Loucy (cell line): ENCODE results near the gene G0S2.

Experiments used
- H2AFZ ChIP-seq: fragments of 200-600 bp; sonication (generic); 2 replicates; pipeline ENCODE4 v1.6.0; 2016; ENCODE audit warnings: antibody characterized with exemption, mild to moderate bottlenecking, low read length, moderate library complexity
- H3F3A ChIP-seq: fragments of 200-600 bp; 2 replicates; pipeline ENCODE4 v1.6.0; 2016; ENCODE audit warnings: antibody characterized with exemption, low read depth, mild to moderate bottlenecking
- H3K27me3 ChIP-seq: fragments of 200-600 bp; sonication (generic); 2 replicates; pipeline ENCODE4 v1.6.1; 2014; ENCODE audit warnings: low read length, mild to moderate bottlenecking; ENCODE audit not compliant: insufficient read depth, poor library complexity, severe bottlenecking
- H3K36me3 ChIP-seq: fragments of 200-600 bp; sonication (generic); 2 replicates; pipeline ENCODE4 v1.6.1; 2016; ENCODE audit warnings: low read length; ENCODE audit not compliant: insufficient read depth
- H3K4me1 ChIP-seq: fragments of 200-600 bp; sonication (generic); 2 replicates; pipeline ENCODE4 v1.5.1; 2014; ENCODE audit warnings: low read length, mild to moderate bottlenecking; ENCODE audit not compliant: insufficient read depth, poor library complexity, severe bottlenecking
- H3K4me2 ChIP-seq: fragments of 200-600 bp; sonication (generic); 2 replicates; pipeline ENCODE4 v1.6.0; 2014; ENCODE audit warnings: antibody characterized with exemption, low read length, low read depth, mild to moderate bottlenecking; ENCODE audit not compliant: poor library complexity, severe bottlenecking
- H3K4me3 ChIP-seq: fragments of 200-600 bp; sonication (generic); 2 replicates; pipeline ENCODE4 v1.5.1; 2014; ENCODE audit warnings: low read length, mild to moderate bottlenecking, mixed read lengths; ENCODE audit not compliant: poor library complexity, severe bottlenecking
- H3K79me2 ChIP-seq: fragments of 200-600 bp; sonication (generic); 2 replicates; pipeline ENCODE4 v1.6.1; 2014; ENCODE audit warnings: low read length; ENCODE audit not compliant: insufficient read depth
- H3K9ac ChIP-seq: fragments of 200-600 bp; sonication (generic); 2 replicates; pipeline ENCODE4 v1.6.0; 2014; ENCODE audit warnings: mild to moderate bottlenecking, low read depth, low read length, moderate library complexity; ENCODE audit not compliant: poor library complexity, severe bottlenecking
- H3K9me2 ChIP-seq: fragments of 200-600 bp; sonication (generic); replicated peaks from 2 replicates; pipeline ENCODE4 v1.6.1; 2016; ENCODE audit warnings: low read depth, low read length, mixed read lengths
- H3K9me3 ChIP-seq: fragments of 200-600 bp; sonication (generic); 2 replicates; pipeline ENCODE4 v1.6.1; 2014; ENCODE audit warnings: mild to moderate bottlenecking, antibody characterized with exemption, low read length, low read depth; ENCODE audit not compliant: insufficient read depth
- H4K20me1 ChIP-seq: fragments of 200-600 bp; sonication (generic); 2 replicates; pipeline ENCODE4 v1.6.0; 2014; ENCODE audit warnings: antibody characterized with exemption, low read length, mild to moderate bottlenecking; ENCODE audit not compliant: insufficient read depth, poor library complexity, severe bottlenecking
- EZH2phosphoT487 ChIP-seq: fragments of 200-600 bp; IDR thresholded peaks from 2 replicates; pipeline ENCODE4 v1.6.1; 2018; ENCODE audit warnings: antibody characterized with exemption, mild to moderate bottlenecking, moderate library complexity, borderline replicate concordance
- TF ChIP-seq, protein P1 (sequence below): fragments of 200-600 bp; sonication (generic); conservative IDR thresholded peaks from 2 replicates; pipeline ENCODE4 v1.5.1; 2014; ENCODE audit warnings: mild to moderate bottlenecking, antibody characterized with exemption, low read length

The G0S2 gene

DNA sequence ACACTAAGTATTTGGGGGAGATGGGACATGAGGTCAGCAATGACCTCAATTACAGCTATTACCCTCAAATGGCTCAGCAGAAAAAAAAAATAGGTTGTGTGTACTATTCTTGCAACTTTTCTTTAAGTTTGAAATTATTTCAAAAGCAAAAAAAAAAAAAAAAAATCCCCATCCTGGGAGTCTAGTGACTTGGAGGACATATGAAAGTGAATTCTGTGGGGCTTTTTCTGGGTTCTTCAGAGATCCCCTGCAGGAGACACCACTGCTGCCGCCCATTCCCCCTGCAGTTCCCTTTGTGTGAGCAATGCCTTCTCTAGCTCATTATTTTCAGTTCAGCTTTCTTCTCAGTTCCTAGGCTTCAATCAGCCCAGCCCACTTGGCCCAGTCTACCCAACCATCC is 46.1 kb downstream of the G0S2 start:
- no peak overlapping the region for H3K4me2 ChIP-seq
- TF ChIP-seq, protein P1, sequence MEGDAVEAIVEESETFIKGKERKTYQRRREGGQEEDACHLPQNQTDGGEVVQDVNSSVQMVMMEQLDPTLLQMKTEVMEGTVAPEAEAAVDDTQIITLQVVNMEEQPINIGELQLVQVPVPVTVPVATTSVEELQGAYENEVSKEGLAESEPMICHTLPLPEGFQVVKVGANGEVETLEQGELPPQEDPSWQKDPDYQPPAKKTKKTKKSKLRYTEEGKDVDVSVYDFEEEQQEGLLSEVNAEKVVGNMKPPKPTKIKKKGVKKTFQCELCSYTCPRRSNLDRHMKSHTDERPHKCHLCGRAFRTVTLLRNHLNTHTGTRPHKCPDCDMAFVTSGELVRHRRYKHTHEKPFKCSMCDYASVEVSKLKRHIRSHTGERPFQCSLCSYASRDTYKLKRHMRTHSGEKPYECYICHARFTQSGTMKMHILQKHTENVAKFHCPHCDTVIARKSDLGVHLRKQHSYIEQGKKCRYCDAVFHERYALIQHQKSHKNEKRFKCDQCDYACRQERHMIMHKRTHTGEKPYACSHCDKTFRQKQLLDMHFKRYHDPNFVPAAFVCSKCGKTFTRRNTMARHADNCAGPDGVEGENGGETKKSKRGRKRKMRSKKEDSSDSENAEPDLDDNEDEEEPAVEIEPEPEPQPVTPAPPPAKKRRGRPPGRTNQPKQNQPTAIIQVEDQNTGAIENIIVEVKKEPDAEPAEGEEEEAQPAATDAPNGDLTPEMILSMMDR, result no peak
- no peaks in the 10 kb centered on the region for H3K79me2 ChIP-seq
- no peak overlapping the region for H3K9ac ChIP-seq
- H3K27me3 ChIP-seq, result no peaks in the 10 kb centered on the region
- H3K4me1 ChIP-seq, result no peaks in the 10 kb centered on the region
- no peaks in the 10 kb centered on the region for H3K9me3 ChIP-seq
- H3K36me3 ChIP-seq, result no peaks in the 10 kb centered on the region
- H3K4me3 ChIP-seq, result no peak overlapping the region
- no peaks in the 10 kb centered on the region for H3K9me2 ChIP-seq
- no peak overlapping the region for H2AFZ ChIP-seq
- H4K20me1 ChIP-seq, result no peaks in the 10 kb centered on the region
- no peaks in the 10 kb centered on the region for H3F3A ChIP-seq

DNA sequence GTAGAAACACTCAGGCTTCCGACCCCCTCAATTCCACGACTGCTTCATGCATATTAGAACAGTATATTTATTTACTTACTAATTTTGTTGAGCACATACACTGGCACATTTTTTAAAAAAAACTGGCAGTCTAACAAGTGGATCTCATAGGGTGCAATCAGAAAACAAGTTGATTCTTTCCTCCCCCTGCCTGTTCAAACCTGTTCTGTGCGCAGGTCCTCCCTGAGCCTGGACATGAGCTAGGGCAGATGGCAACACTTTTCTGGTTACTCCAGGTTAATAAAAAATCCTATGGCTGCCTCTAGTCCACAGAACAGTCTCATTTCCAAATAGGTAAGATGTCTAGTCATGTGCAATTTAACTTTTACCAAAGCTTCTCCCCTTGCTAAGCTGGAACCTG is 48.1 kb downstream of the G0S2 start:
- no peak for TF ChIP-seq EZH2phosphoT487
- TF ChIP-seq, protein P1, result no peak
- Histone ChIP-seq H3K4me3 (no peak overlapping the region), H3K9me3 (no peaks in the 10 kb centered on the region), H3K79me2 (no peaks in the 10 kb centered on the region), H3K4me1 (peaks cover 8% of the 10 kb centered on the region), H3K9ac (no peak overlapping the region), H3K4me2 (no peak overlapping the region), H2AFZ (no peak overlapping the region), H3K9me2 (no peaks in the 10 kb centered on the region), H3F3A (no peaks in the 10 kb centered on the region), H3K27me3 (no peaks in the 10 kb centered on the region), H4K20me1 (no peaks in the 10 kb centered on the region), H3K36me3 (no peaks in the 10 kb centered on the region)

DNA sequence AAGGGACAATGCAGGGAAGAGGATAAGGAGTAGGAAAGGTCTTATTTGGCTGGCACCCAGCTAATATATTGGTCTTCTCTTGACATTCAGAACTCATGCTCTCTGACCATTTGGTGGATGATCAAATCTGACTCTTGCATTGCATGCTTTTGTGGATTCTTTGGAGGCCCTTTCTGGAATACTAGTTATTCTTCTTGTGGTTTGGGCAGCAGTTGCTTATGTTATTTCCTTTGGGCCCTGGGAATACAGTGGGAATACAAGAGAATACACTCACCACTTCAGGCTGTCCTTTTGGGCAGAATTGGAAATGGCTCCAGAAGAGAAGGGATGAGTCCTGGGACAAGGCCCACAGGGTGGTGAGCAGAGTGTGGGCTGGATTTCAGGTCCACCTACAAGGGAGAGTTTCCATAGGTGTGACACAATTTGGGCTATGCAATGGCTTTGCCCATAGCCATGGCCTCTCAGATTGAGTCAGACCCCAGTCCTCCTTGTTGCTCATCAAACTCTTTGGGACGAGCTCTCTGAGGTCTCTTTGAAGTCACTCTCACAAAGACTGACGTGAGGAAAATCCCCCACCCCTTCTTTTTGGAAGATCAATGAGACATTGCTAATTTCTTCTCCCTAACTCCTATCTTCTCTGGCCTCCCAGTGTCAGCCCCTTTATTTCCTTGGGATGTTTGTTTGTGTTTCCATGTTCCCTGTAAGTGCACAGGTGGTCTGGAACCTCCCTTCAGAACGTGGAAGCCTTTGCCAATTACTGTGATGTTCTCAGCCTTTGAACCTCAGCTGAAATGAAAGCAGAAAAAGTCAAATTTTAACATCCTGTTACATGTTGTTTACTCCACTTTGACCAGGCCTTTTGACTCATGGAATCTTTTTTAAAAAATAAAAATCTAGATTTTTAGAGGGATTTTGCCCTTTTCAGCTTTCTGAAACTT is 48.8 kb downstream of the G0S2 start:
- H3K9me3 ChIP-seq, result no peaks in the 10 kb centered on the region
- H2AFZ ChIP-seq, result no peak overlapping the region
- no peak overlapping the region for H3K4me3 ChIP-seq
- H3K9ac ChIP-seq, result no peak overlapping the region
- no peaks in the 10 kb centered on the region for H4K20me1 ChIP-seq
- no peaks in the 10 kb centered on the region for H3K27me3 ChIP-seq
- H3K9me2 ChIP-seq, result no peaks in the 10 kb centered on the region
- H3K36me3 ChIP-seq, result no peaks in the 10 kb centered on the region
- H3K4me2 ChIP-seq, result no peak overlapping the region
- TF ChIP-seq EZH2phosphoT487, result no peak
- TF ChIP-seq, protein P1, result no peak
- no peaks in the 10 kb centered on the region for H3K79me2 ChIP-seq
- H3F3A ChIP-seq, result no peaks in the 10 kb centered on the region
- H3K4me1 ChIP-seq, result peaks cover 8% of the 10 kb centered on the region
